GM18951 (cell line): Measurements from ENCODE around the gene FOXC1.

Source experiments
- POLR2A ChIP-seq: IDR thresholded peaks from 4 replicates; pipeline ENCODE4 v1.6.1; 2011; ENCODE audit warnings: mild to moderate bottlenecking; ENCODE audit not compliant: insufficient read length, insufficient read depth; ENCODE audit errors: extremely low read depth
- in situ Hi-C: fragments of 300-500 bp; cut with MboI; formaldehyde crosslinking; loops from one replicate; pipeline ENCODE4 v1.12.0; 2022; ENCODE audit warnings: low sequenced_read_pairs, mixed read lengths, inconsistent platforms; ENCODE audit not compliant: unreplicated experiment

FOXC1 gene

DNA sequence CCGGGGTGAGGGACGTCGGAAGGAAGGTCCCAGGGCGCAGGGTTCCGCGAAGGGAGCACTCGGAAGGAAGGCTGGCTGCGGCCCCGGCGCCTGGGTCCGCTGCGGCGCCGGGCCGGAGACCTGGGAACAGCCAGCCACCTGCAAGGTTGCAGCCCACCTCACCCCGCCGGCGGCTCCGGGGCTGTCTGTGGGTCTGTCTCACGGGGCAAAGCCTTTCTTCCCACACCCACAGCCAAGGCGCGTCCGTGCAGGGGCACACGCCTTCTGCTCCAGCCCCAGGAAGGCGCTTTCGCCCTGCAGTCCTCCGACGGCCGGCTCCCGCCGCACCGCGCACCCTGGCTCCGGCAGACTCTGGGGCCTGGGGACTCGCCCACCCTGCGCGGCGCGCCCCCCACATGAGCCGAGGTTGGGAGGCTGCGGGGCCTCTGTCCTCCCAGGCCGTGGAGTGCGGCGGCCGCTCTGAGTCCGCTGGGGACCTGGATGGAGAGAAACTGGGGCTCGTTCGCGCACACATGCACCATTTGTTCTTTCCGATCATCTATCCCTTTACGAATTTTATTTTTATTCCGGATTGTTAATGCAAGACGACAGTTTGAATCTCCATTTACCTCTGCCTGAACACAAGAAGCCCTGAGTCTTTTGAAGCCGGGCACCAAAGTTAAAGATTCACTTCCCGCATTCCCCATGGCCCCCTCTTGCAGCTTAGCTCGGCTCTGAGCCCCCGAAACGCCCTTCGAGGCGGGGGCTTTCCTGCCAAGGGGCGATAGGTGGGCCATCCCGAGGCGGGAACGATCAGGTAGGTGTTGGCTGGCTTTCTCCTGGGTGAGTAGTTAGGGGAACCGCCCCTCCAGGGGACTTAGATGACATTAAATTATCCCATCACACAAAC lies 4.5 kb upstream of the FOXC1 start:
- in situ Hi-C loops: loop anchor here (10.0 to 25.0 kb wide), 2 partner anchors 500 to 582 kb away; no protein-coding TSS in a partner anchor
- TF ChIP-seq POLR2A: no peak

DNA sequence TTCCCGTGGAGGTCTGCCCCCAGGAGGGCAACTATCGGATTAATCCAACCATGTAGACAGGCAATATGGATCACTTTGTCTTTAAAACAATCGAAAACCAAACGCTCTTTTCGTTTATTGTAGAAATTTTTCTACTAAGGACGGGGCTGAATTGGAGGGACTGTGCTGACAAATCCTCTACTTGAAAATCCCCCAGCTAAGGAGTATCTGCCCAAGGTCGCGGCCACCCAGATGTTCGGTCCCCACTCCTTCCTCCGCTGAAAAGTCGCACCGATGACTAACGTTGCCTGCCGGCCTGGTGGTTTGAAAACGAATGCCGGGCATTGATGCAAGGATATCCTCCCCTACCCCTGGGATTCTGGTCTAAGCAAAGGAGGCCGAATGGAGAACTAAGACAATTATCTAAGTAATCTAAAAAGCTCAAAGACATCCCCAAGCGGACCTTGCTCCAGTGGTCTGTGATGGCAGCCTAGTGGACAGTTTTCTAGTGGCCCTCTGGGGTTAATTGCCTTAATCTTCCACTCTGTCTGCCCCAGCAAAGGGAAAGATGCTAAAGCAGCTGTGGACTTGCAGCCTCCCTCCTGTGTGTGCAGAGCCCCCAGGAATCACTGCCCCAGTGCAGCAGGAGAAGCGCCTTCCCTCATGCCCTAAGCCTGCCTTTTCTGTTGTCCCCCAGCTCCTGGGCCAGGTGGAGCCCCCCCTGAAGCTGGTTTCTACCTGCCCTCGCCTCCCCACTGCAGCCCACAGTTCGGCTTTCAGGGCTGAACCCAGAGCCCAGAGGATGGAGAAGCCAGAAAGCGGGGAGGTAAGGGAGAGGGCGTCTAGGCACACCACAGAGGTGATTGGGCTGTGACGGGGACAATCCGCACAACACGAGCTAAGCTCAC lies 3.6 kb upstream of the FOXC1 start:
- no peak for TF ChIP-seq POLR2A
- in situ Hi-C loops: loop anchor here (10.0 to 25.0 kb wide), 2 partner anchors 499 to 581 kb away; no protein-coding TSS in a partner anchor

DNA sequence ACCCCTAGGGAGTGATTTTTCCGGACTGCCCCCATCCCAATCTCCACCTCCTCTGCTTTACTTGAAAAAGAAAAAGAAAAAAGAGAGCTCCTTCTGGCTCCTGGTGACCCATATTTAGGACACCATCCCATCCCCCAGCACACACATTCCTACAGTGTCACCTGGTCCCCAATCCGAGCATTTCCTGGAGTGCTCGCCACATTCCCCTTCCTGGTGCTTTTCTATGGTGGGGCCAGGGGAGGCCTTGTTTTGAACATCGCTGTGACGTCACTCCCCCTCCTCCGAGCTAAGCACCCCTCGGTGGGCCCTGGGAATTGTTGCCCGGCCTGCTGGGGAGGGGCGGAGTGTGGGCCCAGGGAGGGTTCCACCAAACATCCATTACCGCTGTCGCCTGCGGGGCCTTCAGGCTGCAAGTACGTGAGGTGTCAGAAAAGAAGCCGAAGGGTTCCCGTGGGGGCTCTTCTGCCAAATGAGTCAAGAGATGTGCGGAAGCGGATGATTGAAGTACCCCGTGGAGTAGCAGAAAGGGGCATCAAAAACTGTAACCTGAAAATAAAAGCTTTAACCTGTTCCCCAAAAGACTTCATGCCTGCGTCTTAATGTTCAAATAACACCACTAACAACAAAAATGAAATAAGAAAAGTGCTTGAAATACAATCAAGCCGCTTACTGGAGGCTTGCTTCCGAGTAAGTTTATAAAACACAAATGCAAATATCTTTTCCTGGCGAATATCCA lies 2.8 kb upstream of the FOXC1 start:
- no peak for TF ChIP-seq POLR2A
- in situ Hi-C loops: loop anchor here (10.0 to 25.0 kb wide), 2 partner anchors 498 to 580 kb away; no protein-coding TSS in a partner anchor

DNA sequence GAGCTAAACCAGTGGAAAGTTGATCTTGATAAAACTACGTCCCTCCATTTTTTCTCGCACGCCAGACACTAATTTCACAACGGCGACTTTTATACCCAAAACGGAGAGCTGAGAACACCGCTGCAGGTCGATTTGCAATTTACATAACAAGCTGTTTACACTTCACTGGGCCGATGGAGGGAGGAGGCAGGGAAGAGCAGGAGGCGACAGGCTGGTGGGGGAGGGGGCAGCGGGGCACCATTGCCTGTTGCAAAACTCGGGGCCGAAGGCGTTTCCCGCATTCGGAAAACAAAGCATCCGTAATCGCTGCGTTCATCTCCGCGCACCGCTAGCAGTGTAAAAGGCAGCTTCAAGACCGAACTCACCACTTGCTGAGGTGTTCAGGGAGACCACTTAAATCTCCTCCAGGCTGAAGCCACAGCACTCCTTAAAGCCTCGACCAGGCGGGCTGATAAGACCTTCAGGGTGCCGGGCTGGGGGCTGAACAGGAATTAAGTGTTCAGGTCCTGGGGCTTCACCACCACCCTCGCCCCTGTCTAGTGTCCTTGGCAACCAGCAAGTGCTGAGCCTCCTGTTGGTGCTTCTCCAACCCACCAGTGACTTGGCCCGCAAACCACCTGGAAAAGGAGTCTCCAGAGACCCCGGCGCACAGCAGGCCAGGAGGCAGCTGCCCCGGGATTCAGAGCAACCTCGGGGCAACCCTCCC lies 2.0 kb upstream of the FOXC1 start:
- in situ Hi-C loops: loop anchor here (10.0 to 25.0 kb wide), 2 partner anchors 497 to 580 kb away; no protein-coding TSS in a partner anchor

GRCh38 chr6:1608222-1609040 lies 1.3 kb upstream of the FOXC1 start:
- TF ChIP-seq POLR2A: no peak
- in situ Hi-C loops: loop anchor here (10.0 to 25.0 kb wide), 2 partner anchors 496 to 579 kb away; no protein-coding TSS in a partner anchor

More for the DNA sequence above, 2.0 kb upstream of the FOXC1 start:
- TF ChIP-seq POLR2A: no peak

- in situ Hi-C loops: loop anchor here (10.0 to 25.0 kb wide), 2 partner anchors 496 to 578 kb away; no protein-coding TSS in a partner anchor
- TF ChIP-seq POLR2A: no peak
Measured at GRCh38 chr6:1609041-1609647, 571 bp upstream of the FOXC1 start.

DNA sequence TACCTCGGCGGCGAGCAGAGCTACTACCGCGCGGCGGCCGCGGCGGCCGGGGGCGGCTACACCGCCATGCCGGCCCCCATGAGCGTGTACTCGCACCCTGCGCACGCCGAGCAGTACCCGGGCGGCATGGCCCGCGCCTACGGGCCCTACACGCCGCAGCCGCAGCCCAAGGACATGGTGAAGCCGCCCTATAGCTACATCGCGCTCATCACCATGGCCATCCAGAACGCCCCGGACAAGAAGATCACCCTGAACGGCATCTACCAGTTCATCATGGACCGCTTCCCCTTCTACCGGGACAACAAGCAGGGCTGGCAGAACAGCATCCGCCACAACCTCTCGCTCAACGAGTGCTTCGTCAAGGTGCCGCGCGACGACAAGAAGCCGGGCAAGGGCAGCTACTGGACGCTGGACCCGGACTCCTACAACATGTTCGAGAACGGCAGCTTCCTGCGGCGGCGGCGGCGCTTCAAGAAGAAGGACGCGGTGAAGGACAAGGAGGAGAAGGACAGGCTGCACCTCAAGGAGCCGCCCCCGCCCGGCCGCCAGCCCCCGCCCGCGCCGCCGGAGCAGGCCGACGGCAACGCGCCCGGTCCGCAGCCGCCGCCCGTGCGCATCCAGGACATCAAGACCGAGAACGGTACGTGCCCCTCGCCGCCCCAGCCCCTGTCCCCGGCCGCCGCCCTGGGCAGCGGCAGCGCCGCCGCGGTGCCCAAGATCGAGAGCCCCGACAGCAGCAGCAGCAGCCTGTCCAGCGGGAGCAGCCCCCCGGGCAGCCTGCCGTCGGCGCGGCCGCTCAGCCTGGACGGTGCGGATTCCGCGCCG lies 994 bp downstream of the FOXC1 start:
- no peak for TF ChIP-seq POLR2A
- in situ Hi-C loops: loop anchor here (25.0 kb wide), 1 partner anchor 577 kb away; no protein-coding TSS in a partner anchor

DNA sequence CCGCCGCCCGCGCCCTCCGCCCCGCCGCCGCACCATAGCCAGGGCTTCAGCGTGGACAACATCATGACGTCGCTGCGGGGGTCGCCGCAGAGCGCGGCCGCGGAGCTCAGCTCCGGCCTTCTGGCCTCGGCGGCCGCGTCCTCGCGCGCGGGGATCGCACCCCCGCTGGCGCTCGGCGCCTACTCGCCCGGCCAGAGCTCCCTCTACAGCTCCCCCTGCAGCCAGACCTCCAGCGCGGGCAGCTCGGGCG lies 1.5 kb downstream of the FOXC1 start:
- in situ Hi-C loops: loop anchor here (25.0 kb wide), 1 partner anchor 576 kb away; no protein-coding TSS in a partner anchor
- TF ChIP-seq POLR2A: no peak

- in situ Hi-C loops: loop anchor here (25.0 kb wide), 1 partner anchor 576 kb away; no protein-coding TSS in a partner anchor
- TF ChIP-seq POLR2A: no peak
Measured at GRCh38 chr6:1611572-1612298, 2.0 kb downstream of the FOXC1 start.
